Glomerular visceral epithelial cell (primary cell): ENCODE measurements around the gene VWA8.
"Not testable (repeated sequence)": the region's sequence is repeated elsewhere in the genome, so short reads cannot be mapped to it uniquely, and the experiment has no call there.

Source experiments
- DNase-seq: peaks from one replicate; pipeline ENCODE4 v3.0.0-alpha.2; 2016; ENCODE audit errors: extremely low spot score

The VWA8 gene

DNA sequence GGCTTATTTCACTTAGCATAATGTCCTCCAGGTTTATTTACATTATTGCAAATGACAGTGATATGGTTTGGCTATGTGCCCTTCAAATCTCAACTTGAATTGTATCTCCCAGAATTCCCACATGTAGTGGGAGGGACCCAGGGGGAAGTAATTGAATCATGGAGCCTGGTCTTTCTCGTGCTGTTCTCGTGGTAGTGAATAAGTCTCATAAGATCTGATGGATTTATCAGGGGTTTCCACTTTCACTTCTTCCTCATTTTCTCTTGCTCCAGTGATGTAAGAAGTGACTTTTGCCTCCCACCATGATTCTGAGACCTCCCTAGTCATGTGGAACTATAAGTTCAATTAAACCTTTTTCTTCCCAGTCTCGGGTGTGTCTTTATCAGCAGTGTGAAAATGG is 109.6 kb downstream of the VWA8 start:
- DNase-seq, result no peak

DNA sequence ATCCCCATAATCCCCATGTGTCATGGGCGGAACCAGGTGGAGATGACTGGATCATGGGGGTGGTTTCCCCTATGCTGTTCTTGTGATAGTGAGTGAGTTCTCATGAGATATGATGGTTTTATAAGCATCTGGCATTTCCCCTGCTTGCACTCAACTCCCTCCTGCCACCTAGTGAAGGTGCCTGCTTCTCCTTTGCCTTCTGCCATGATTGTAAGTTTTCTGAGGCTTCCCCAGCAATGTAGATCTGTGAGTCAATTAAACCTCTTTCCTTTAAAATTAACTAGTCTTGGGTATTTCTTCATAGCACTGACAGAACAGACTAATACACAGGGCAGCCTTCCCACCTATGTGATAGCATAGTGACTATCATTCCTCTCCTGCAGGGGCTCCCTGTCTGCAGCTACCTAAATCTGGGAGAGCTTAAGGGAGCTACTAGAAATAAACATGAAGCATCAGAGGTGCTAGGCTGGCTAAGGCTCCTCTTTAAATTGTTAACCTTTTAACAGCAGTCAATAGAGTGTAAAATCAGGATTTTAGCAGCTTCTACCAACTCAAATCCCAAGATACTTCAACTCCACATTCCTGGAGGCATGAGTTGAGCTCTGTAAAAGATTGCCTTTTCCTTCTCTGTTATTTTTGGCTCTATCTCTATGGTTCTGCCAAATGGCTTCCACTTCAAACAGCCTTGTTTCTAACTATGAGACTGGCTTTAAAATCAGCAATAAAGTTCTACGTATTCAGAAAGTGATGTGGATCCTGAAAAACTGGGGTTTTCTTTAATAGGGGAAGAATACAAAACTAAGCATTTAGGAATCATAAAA is 112.3 kb downstream of the VWA8 start:
- DNase-seq, result peak; percentile 2

DNA sequence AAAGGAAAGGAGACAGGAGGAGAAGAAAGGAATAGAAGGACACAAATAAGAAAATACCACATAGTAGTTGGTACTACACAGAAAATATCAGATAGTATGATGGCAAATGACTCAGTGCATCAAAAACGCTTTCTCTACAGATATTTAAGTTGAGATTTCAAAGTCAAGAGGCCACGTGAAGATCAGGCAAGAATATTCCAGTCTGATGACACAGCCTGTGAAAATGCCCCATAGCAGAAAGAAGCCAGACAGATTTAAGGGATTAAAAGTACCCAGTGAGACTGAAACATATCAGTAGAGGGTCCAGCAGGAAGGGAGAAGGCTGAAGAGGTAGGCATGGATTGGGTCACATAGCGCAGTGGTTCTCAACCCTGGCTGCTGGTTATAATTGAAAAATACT is 113.7 kb downstream of the VWA8 start:
- no peak for DNase-seq

DNA sequence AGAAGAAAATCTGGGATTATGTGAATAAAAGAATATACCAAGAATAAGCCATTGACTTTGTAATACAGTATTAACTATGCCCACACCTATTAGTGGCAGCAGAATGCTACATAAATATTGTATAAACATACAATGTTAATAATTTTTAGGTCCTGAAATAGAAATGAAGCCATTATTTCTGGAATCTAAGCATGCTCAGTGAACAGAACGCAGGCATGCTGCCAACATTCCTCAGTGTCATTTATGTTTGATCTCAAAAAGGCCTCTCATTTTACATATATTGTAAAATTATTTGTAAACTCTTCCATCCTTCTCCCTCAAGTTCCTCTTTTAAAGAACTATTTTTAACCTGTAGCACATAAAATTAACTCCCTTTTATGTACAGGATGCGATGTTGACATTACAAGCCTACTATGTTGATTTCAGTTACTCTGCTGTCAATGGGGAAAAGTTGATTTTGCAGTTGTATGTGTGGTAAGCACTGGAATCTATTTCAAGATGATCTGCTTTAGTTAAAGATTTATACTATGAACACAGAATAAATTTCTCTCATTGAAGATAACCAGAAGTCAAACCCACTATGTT is 118.8 kb downstream of the VWA8 start:
- peak; percentile 67 for DNase-seq

DNA sequence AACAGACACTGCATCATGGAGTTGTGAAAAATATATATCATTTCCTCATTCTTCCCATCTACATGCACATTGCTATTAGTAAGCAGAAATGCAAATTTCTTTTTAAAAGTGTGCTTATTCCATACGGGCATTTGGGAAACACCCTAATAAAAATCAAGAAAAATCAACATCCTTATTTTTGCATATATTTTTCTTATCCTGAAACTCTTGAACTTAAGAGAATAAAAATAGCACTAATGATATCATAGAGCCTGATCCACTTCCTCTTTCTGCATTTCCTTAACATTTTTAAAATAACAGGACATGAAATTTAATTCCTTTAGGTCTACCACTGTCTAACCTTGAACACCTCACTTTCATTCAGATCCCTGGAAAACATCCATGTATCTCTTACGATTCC is 123.3 kb downstream of the VWA8 start:
- no peak for DNase-seq

DNA sequence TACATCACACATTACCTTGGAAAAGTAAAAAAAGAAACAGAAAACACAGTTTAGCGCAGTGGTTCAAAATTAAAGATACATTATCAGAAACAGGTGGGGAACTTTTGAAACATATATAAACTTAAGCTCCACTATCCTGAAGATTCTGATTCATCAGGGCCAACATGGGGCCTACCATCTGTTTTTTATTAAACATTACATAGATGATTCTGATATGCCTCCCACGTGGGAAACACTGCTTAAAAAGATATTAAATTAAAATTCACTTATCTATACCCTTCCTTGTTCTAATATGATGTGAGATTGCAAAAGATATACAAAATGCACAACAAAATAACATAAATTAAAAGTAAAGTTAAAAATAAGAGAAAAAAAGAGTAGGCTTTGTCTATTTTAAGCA is 125.0 kb downstream of the VWA8 start:
- DNase-seq, result no peak

DNA sequence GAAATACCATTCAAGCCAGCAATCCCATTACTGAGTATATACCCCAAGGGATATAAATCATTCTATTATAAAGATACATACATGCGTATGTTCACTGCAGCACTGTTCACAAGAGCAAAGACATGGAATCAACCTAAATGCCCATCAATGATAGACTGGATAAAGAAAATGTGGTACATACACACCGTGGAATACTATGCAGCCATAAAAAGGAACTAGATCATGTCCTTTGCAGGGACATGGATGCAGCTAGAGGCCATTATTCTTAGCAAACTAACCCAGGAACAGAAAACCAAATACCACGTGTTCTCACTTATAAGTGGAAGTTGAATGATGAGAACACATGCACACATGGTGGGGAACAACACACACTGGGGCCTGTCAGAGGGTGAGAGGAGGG is 126.2 kb downstream of the VWA8 start:
- DNase-seq, result not testable (repeated sequence)

DNA sequence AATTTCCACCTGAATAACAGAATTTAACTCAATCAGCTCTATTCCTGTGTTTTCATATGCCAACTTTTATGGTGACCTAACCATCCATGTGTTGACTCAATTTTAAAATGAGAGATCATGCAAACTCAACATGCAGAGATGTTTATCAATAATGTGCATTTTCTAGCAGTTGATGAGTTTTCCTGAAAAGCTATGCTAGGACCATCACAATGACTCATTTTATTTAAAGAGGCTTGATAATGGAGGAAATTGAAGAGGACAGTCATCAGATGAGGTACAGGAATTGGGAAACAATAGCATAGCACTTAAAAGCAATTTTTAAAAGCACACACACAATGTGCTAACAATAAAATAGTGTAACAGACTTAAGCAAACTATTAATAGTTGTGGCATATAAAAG is 127.1 kb downstream of the VWA8 start:
- DNase-seq, result no peak

DNA sequence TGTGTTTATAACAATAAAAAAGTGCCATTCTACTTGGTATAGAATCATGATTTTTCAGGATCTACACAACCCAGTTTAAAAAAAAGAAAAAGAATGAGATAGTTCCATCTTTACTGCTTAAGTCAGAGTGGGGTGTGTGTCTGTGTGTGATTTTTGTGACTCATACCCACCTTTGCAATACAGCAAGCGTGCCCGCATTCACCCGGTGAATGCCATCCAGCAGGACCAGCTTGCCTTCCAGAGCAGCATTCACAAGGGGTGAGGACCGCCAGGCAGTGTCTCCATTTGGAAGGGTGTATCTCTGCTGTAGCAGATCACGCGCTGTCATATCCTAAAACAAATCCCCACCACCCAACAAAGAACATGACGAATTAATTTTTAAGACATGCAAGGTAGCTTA is 127.7 kb downstream of the VWA8 start:
- peak; percentile 38 for DNase-seq

DNA sequence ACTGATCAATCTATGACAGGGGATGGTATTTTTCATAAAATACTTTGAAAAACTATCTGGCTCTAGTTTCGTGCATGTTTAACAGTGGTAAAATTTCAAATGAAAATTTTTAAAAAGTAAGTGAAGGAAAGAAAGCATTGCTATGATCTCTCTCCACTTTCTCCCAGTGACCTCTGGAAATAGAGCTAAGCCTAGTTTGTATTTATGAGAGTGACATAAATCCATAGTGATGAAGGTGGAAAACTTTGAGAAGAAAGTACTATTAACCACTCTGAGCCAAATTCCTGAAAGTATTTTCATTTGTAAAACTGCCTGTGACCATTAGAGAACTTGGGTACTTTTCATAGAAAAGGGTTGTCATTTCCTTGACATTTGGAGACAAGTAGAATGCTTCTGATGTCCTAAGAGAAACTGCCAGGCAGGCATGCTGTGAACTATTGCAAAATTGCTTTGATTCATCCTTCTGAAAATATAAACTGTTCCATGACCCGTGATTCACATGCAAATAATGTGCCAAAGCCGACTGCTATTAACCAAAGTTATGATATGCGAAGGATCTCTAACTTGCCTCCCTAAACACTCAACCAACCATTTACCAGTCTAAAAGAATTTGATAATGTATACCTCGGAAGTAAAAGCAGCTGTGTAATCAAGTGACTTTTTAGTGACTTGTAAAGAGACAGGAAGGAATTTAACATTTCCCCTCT is 133.2 kb downstream of the VWA8 start:
- peak; percentile 78 for DNase-seq

DNA sequence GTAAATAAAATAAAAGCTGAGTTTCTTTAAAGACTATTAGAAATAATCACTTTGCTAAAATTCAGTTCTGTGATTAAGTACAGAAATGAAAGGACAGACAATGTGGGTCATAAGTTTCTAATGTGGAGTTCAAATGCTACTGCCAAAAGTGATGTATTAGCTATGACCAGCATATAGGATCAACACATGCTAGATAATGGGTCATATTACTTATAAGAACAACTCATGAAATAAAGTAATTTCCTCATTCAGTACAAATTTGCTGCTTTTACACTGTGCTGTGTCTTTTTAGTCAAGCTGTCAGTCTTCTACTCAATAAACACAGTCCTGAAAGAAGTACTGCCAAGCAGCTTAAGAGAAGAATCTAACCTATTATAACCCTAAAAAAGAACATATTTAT is 135.2 kb downstream of the VWA8 start:
- no peak for DNase-seq

DNA sequence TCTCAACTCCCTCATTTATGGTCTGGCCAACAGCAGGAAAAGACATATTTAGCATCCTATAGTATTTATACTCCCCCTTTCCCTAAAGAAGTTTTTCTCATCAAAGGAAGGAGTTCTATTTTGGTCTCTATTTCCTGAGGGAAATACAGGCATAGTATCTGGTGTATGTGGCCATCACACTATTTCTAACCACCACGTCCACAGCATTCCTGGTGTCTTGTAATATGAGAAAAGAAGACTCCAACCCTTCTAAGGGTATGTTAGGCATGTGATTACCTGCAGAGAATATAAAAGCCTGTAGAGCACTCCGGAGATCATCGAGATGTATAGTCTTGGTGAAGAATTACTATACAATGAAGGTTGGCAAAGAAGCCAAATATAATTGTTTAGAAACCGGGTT is 137.4 kb downstream of the VWA8 start:
- no peak for DNase-seq

DNA sequence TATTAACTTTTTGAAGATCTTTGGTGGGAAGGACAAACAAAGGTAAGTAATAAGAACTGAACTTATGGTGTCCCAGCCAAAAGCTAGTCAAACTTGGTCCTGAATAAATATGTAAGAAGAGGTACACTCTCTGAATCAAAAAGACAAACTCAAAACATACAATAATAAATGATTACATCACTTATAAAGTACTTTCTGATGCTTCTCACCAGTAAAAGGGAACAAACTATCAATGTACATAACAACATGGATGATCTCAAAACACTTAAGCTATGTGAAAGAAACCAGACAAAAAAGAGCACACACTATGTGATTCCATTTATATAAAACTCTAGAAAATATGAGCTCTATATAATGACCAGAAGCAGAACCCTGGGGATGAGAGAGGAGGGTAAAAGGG is 138.3 kb downstream of the VWA8 start:
- DNase-seq, result no peak

DNA sequence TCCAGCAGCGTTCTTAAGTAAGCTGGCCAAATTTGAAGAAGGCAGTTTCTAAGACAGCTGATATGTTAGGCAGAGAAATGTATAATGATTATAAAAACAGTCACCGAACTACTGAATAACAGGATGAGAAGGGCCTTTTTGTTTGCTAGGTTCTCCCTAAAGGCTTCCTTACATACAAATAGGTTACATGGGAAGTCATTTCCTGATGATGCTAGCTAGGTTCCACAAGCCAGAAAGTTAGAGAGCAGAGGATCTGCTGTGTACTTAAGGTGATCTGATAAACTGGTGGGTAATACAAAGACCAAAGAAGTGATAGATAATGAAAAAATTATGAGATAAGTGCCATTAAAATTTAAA is 139.7 kb downstream of the VWA8 start:
- no peak for DNase-seq

DNA sequence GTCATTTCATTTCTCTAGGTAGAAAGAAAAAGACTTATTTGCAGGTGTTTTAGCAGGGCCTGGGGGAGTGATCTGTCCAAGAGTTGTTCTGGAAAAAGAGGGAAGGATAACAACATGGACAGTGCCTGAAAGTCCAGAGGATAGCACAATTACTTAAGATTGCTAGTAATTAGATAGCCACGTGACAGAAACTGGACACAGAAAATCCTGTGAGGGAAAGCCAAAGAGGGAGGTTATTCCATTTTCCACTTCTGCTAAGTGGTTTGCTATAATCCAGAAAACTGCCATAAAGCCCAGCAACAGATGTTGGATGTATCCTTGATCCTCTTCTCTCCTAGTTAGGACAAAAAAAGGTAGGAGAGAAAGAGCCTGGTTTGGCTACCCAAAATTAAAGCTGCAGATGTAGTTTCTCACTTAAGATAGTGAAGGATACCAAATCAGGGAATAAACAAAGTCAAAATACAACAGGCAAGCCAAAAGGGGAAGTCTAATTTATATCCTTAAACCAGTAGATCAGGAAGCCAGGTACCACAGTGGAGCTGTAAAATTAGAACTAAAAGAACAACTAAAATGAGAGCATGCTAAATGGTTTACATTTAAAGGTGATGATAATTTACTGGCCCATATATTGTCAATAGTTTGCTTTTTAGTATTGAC is 140.2 kb downstream of the VWA8 start:
- no peak for DNase-seq

DNA sequence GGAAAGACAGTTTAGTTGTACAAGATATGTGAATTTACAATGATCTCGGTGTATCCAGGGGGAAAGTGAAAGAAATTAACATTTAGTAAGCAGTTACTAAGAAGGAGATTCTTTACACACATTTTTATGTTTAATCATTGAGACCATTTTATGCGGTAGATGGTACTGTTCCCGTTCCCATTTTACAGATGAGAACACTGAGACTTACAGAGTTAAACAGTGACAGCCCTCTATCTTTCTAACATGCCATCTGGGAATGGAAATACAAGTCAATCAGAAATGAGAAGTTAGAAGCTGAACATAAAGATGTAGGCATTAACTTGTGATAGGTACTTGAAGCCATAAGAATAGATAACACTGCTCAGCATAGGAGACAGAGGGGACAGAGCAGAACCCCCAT is 144.9 kb downstream of the VWA8 start:
- DNase-seq, result no peak

DNA sequence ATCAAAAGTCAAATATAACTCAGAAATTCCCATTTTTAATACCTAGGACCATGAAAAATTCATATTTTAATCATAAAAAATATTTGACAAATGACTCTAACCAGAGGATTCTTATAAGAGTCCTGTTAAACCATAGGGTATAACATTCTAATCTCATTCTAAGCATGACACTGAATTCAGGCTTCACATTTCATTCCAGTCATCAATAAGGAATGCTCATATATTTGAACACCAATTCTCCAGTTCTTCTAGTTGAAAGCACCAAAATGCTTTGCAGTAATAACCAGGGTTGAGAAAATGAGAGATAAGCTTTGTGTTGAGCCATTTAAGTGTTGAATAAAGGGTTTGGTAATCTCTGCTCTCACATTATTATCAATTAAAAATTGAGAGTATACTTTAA is 147.5 kb downstream of the VWA8 start:
- DNase-seq, result no peak

DNA sequence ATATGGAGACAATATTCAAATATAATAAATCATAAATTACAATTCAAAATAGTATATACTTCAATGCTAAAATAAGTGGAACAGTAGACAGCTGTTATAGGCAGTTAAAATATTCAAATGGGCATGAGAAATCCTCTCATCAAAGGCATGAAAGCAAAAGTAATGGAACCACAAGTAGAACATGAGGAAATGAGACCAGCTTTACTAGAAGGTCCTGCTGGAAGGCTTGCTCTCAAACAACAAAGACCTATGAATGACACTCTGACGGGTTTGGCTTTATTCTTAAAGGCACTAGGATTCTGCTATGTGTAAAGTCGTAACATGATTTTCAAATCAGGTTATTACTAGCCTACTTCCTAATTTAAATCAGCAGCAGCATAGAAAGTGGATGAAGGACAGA is 148.1 kb downstream of the VWA8 start:
- DNase-seq, result no peak

DNA sequence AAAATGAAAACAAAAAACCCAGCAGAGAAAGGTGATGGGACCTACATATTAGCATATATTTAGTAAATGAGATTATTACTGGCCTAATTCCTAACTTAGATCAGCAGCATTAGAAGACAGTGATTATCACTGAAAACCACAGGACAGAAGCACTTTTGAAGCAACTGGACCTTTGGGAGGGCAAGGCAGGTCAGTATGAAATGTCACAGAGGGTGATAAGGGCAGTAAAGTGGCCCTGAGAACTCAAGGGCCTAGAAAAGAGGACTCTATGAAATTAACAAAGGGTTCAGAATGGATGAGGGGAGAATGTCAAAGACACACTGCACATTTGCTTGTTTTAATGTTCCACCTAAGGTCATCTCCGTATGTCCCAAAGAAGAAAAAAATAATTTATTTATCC is 148.7 kb downstream of the VWA8 start:
- no peak for DNase-seq

DNA sequence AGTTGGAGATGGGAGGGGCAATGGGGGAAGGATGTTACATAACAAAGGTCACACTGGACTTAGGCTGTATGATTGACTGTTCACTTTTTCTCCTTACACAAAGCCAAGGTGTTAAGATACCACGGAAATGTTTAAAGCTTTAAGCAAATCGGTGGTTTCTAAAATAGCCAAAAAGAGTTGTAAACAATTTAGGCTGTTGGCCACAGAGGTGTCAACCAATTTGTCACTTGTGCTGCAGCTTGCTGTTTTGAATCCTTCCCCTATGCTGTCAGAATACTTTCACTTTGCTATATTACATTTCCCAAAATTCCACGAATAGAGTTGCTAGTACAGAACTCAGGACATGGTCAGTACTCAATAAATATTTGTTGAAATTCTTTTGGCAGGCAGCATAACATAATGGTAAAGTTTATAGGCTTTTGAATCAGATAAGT is 149.3 kb downstream of the VWA8 start:
- no peak for DNase-seq

DNA sequence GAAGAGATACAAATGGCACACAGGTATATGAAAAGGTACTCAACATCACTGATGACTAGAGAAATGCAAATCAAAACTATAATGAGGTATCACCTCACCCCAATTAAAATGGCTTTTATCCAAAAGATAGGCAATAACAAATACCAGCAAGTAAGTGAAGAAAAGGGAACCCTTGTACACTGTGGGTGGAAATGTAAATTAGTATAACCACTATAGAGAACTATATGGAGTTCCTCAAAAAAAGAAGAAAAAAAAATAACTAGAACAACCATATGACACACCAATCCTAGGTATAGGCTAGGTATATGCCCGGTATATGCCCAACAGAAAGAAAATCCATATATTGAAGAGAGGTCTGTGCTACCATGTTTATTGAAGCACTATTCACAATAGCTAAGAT is 150.9 kb downstream of the VWA8 start:
- DNase-seq, result no peak

DNA sequence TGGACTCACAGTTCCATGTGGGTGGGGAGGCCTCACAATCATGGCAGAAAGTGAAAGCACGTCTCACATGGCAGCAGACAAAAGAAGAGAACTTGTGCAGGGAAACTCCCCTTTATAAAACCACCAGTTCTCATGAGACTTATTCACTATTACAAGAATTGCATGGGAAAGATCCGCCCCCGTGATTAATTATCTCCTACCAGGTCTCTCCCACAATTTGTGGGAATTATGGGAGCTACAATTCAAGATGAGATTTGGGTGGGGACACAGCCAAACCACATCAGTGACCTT is 157.5 kb downstream of the VWA8 start:
- not testable (repeated sequence) for DNase-seq
